ENCODE measurements around the gene PAX3.

DNA sequence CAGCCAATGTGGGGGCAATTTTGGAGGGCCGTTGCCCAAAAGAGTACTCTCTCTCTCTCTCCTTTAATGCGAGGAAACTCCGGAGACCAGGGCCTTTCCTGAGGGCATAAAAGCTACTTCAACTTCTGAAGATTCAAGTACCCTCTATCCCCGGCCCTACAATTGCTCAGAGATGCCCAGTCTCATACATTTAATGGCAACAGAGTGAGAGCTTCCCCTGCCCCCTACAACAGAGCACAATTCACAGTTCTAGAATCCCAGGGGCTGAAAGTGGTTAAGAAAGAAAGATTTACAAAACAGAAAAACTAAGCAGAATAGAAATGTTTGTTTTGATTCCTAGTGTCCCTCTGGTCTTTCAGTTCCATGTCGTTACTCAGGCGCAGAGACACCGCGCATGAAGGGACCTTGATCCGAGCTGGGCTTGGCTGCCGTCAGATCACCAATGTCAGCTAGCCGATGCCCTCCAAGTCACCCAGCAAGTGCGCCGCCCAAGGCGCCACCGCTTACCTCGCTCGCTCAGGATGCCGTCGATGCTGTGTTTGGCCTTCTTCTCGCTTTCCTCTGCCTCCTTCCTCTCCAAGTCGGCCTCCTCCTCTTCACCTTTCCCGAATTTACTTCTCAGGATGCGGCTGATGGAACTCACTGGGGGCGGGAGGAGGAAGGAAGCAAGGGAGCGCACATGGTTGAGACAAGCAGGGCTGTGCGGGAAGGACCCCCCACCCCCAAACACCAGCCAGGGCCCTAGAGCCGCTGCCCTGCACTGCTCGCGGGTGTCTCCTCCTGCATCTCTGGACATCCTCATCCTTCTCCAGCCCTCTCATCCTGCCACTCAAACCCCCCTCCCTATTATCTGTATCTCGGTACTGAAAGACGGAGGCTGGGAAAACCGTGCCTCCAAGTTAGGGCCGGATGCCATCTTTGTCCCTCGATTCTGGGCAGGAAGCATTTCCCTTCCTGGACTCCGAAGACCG lies 4.9 kb downstream of the PAX3 start:
- TF ChIP-seq YY1 (IDR thresholded peaks at IDR 0.05; ENCODE audit: borderline replicate concordance in 1 of 3, control insufficient read depth in 1 of 3, extremely low read depth in 1 of 3, insufficient read depth in 3 of 3, insufficient read length in 1 of 3, insufficient replicate concordance in 2 of 3, low read depth in 1 of 3, low read length in 2 of 3), result no peak
- TF ChIP-seq FOXK1 (CRISPR knock-in tag; IDR thresholded peaks at IDR 0.05; ENCODE audit: borderline replicate concordance), result no peak
- TF ChIP-seq CTCFL (IDR thresholded peaks at IDR 0.05; ENCODE audit: borderline replicate concordance, insufficient read depth, low read depth, low read length, poor library complexity, severe bottlenecking), result no peak
